Mesenteric fat pad (tissue), 1 donor: ENCODE results near the gene CHST9. TPM values are rescaled to one million over a fixed set of nuclear protein-coding genes. Genes with fewer than 3 reads are reported as not detected.
"Not testable (repeated sequence)": the region's sequence is repeated elsewhere in the genome, so short reads cannot be mapped to it uniquely, and the experiment has no call there.

Experiments used
- DNase-seq: peaks from one replicate; pipeline ENCODE4 v3.0.0-alpha.2; 2020; ENCODE audit warnings: low spot score
- total RNA-seq: library from RNA; stranded (reverse); fragmentation: NEBNext Ultra II Directional; extraction: Animal tissue kit (Norgen Biotek cat#: 25700); gene quantifications from one replicate; pipeline ENCODE4 v1.2.1, GENCODE V29; 2021
- donor health status: DM: yes; HTN: yes; CAD: no.

The CHST9 gene
- total RNA-seq, 1 donor from 2014 or later = not detected

GRCh38 chr18:27007880-27008279 is 177.2 kb downstream of the CHST9 start:
- DNase-seq = no peak

DNA sequence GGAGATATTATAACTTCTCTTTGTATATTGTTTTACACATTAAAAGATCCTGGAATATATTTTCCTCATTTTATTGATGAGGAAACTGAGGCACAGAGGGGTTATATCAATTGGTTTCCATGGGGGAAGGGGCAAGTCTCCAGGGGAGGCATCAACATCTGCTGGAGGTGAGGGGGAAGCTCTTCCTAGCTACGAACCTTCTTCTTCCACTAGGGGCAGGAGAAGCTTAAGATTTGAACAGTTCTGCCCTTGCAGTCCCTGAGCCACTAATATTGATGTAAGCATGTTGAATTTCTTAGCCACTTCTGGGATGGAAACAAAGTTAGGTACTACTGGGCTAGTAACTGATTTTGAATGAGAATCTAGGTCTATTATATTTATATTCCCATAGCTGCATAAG is 179.5 kb downstream of the CHST9 start:
- no peak for DNase-seq

GRCh38 chr18:27004056-27004829 is 180.9 kb downstream of the CHST9 start:
- DNase-seq = no peak

GRCh38 chr18:26999797-27000196 is 185.3 kb downstream of the CHST9 start:
- no peak for DNase-seq

- DNase-seq = no peak
Observed at GRCh38 chr18:26993568-26993967, 191.5 kb downstream of the CHST9 start.

- DNase-seq = no peak
Observed at GRCh38 chr18:26992926-26993325, 192.2 kb downstream of the CHST9 start.

- no peak for DNase-seq
Observed at GRCh38 chr18:26989842-26990241, 195.3 kb downstream of the CHST9 start.

- no peak for DNase-seq
Observed at GRCh38 chr18:26981360-26982082, 203.6 kb downstream of the CHST9 start.

DNA sequence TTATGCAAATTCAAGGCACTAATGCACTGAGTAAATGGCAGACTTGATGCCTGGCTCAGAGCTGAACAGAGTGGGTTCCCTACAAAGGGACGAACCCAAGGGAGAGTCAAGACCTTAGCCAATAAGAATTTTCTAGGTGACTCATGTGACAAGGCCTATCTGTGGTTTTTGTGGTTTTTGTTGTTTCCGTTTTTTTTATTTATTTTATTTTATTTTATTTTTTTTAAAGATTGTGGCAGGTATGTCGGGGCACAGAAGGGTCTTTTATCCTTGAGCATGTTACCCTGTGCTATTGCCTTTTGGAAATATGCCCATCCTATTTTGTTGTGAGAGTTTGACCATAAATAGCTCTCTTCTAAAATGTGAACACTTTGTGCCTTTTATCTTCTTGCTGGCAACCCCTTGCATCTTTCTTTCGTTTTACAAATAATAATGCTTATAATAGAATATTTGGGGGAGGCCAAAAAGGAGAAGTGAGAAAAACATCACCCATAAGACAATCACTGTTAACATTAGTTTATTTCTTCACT is 206.2 kb downstream of the CHST9 start:
- DNase-seq = no peak

DNA sequence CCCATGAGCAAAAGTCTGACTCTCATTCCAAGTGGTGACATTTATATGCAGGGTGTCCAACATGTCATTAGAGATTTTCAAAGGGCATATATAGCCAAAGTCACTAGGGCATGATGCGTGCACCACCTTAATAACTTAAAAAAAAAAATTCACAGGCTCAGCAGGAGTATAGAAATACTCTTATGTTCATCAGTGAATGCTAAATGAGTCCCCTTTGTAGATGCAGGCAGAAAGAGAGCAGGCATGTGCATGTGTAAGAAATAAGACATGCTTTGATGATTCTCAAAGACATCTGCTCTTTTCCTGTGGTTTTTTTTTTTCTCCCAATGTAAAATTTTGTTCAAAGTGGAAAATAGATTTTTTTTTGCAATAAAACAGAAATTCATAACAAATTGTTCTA is 207.3 kb downstream of the CHST9 start:
- no peak for DNase-seq

GRCh38 chr18:26976206-26976605 is 208.9 kb downstream of the CHST9 start:
- DNase-seq = no peak

DNA sequence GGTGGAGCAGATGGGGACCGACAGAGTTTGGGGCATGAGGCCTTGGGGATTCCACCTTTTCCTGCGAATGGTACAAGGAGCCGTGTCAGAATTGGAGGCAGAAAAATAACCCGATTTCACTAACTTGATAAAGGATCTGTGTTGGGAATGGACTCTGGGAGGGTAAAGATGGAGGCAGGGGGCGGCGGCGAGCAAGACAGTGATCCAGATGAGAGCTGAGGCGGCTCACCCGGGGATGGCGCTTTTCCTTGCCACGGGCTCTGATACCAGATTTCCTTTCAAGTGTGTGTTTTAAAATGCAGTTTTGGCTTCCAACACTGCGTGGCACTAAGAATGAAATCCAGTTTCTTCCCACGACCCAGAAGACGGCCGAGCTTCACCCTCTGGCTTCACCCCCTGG is 212.6 kb downstream of the CHST9 start:
- not testable (repeated sequence) for DNase-seq

DNA sequence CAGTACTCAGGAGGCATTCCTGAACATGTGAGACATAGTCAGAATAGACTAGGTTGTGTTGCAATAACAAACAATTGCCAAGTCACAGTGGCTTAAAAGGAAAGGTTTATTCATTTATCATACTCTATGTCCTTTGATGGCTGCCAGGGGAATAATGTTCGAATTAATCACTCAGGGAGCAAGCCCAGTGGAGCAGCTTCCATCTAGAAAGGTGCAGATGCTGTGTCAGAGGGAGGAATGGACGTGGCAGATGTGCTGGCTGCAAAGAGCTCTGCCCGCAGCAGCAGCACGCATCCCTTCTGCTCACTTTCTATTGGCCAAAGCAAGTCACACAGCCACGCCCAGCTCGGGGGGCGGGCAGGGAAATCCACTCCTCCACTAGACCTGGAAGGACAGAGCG is 213.7 kb downstream of the CHST9 start:
- no peak for DNase-seq

DNA sequence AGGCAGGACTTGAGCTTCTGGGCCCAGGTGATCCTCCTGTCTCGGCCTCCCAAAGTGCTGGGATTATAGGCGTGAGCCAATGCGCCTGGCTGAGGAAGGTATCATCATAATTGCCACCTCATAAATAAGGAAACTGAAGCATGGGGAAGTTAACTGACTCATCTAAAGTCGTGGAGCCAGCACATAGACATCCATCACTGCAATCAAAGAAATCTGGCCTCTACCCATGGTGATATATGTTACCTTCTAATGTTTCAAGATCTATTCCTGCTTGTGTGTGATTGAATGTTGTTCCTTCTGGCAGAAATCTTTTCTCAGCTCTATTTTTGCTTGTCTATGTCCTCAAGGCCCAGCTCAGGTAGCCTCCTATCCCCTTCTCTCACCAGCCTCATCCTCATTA is 214.5 kb downstream of the CHST9 start:
- DNase-seq = no peak

DNA sequence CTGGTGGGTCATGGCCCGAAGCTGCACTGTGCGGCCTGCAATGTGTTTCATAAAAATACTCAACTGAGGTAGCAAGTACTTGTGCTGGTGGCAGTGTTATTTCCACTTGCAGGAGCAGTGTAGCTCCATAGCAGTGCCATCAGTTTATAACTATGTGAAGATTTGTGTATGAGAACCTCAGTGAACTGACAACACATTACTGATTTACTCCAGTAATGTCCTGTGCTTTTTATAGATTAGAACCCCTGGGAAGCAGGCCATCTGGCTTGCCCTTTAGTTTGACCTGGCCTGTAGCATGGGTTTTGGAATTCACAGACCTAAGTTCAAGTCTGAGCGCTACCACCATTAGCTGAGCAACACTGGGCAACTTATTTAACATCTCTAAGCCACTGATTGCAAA is 219.9 kb downstream of the CHST9 start:
- no peak for DNase-seq

DNA sequence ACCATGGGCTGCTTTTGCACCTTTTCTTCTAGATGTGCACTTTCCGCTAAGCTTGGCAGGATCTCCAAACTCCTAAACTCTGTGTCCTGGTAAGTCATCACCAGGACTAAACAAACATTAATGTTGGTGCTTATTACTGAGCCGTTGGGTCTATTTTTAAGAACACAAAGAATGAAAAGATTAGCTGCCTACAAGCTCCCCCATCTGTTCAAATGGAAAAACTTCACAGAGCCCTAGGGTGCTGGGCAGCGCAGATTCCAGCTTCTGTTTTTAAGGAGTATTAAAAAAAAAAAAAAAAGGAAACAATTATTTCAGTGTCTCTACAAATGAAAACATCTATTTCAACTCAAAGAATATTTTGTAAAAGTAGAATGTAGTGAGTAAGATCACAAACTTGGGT is 221.8 kb downstream of the CHST9 start:
- DNase-seq = no peak

GRCh38 chr18:26961839-26962238 is 223.3 kb downstream of the CHST9 start:
- no peak for DNase-seq

- DNase-seq = no peak
Observed at GRCh38 chr18:26960911-26961310, 224.2 kb downstream of the CHST9 start.

- DNase-seq = no peak
Observed at GRCh38 chr18:26956863-26957262, 228.2 kb downstream of the CHST9 start.

DNA sequence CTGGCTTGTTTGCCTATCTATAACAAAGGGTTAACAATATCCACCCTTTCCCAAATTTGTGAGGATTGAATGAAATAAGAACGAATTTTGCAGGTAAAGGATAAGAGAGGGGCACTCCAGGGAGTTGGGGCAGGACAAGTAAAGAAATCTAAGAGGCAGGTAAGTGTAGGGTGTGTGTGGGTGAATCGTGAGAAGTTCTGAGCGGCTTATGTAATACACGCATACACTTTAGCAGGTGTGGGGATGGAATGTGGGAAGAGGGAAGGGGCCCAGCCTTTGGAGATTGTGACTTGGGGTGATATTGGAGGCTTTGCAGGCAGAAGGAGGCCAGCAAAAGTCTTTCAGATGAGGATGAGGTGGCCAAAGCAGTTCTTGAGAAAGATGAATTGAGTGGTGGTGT is 236.4 kb downstream of the CHST9 start:
- no peak for DNase-seq

DNA sequence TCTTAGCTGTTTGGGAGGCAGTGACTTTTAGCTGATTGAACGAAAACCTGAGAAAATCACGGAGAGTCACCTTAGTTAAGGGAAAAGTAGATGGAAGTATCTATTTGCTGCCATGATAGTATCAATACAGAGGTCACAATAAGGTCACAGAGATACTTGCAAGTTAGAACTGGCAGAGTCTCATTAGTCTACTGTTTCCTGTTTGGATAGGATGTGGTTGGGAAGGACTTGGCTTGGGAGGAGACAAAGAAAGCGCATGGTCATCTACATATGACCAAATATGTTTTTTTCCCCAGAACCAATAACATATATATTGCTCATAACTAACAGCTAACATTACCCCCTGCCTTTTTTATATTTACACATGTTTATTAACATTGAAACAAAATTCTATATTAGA is 241.2 kb downstream of the CHST9 start:
- no peak for DNase-seq

DNA sequence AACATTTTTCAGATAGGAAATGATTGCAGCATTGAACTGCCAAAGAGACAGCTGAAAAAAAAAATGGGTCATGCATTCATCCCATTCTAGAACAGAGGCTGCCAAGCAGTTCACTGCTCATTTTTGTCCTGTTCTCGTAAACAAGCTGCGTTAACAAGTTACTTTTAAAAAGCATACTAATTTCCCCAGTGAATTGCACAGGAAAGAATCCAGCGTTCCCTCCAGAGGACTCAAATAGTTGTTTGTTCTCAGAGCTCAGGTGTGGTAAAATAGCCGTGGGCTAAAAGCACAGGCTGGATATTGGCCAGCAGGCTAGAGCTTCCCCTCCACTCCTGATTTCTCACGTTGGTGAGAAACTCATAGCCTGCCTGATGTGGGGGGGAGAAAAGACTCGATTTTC is 243.5 kb downstream of the CHST9 start:
- no peak for DNase-seq
